Smooth muscle cell (in vitro differentiated cells): ENCODE measurements around the gene LRCH1. TPM values are rescaled to one million over a fixed set of nuclear protein-coding genes. Genes with fewer than 3 reads are reported as not detected.
A peak's percentile ranks its signal among the peaks of the same experiment; 100 is the strongest.

Experiments used
- DNase-seq: peaks from one replicate; lab custom pipeline; 2025; ENCODE audit not compliant: unreplicated experiment; lab: John Stamatoyannopoulos, UW
- H2AFZ ChIP-seq: fragments of 200-600 bp; sonication (generic); 2 replicates; pipeline ENCODE4 v1.6.0; 2016; ENCODE audit warnings: antibody characterized with exemption, low read depth, mild to moderate bottlenecking
- H3F3A ChIP-seq: fragments of 200-600 bp; sonication (generic); 2 replicates; pipeline ENCODE4 v1.6.0; 2017; ENCODE audit warnings: antibody characterized with exemption, low read depth
- H3K27ac ChIP-seq: fragments of 200-600 bp; sonication (generic); 2 replicates; pipeline ENCODE4 v1.5.1; 2016; ENCODE audit warnings: low read depth, mild to moderate bottlenecking
- H3K27me3 ChIP-seq: fragments of 200-600 bp; sonication (generic); 2 replicates; pipeline ENCODE4 v1.6.1; 2016; ENCODE audit warnings: low read depth, mild to moderate bottlenecking
- H3K36me3 ChIP-seq: fragments of 200-600 bp; sonication (generic); 2 replicates; pipeline ENCODE4 v1.5.1; 2016; ENCODE audit warnings: low read depth
- H3K4me1 ChIP-seq: fragments of 200-600 bp; sonication (generic); 2 replicates; pipeline ENCODE4 v1.5.1; 2016; ENCODE audit warnings: low read depth
- H3K4me2 ChIP-seq: fragments of 200-600 bp; sonication (generic); 2 replicates; pipeline ENCODE4 v1.6.0; 2016; ENCODE audit warnings: mild to moderate bottlenecking
- H3K4me3 ChIP-seq: fragments of 200-600 bp; sonication (generic); 2 replicates; pipeline ENCODE4 v1.5.1; 2016; ENCODE audit warnings: mild to moderate bottlenecking
- H3K79me2 ChIP-seq: fragments of 200-600 bp; sonication (generic); 2 replicates; pipeline ENCODE4 v1.6.0; 2016; ENCODE audit warnings: low read depth, mild to moderate bottlenecking
- H3K9ac ChIP-seq: fragments of 200-600 bp; sonication (generic); 2 replicates; pipeline ENCODE4 v1.6.0; 2016; ENCODE audit warnings: low read depth
- H3K9me3 ChIP-seq: fragments of 200-600 bp; sonication (generic); replicated peaks from 2 replicates; pipeline ENCODE4 v1.5.1; 2016; ENCODE audit warnings: low read depth
- H4K20me1 ChIP-seq: fragments of 200-600 bp; sonication (generic); 2 replicates; pipeline ENCODE4 v1.6.0; 2016; ENCODE audit warnings: low read depth
- WGBS: methylation state at CpG from one replicate; pipeline ENCODE4 v1.1.7; 2016; ENCODE audit warnings: low lambda C conversion rate; 5-methylcytosine and 5-hydroxymethylcytosine counted together
- polyA plus RNA-seq: library from polyadenylated mRNA; unstranded; fragments of >200 nt; fragmentation: Nextera tagmentation; extraction: Ambion mirVana; gene quantifications from 2 replicates; pipeline ENCODE4 v1.2.1, GENCODE V29; 2016
- total RNA-seq: library from RNA; depleted of rRNA; stranded (reverse); fragments of >200 nt; gene quantifications from 2 replicates; pipeline ENCODE4 v1.2.3, GENCODE V29; 2014
- TF ChIP-seq, protein P1 (sequence below): fragments of 200-600 bp; sonication (generic); IDR thresholded peaks from 2 replicates; pipeline ENCODE4 v1.5.1; 2017; ENCODE audit warnings: borderline replicate concordance, mild to moderate bottlenecking, antibody characterized with exemption; ENCODE audit not compliant: insufficient read depth, poor library complexity, severe bottlenecking

Gene LRCH1
- total and polyA plus RNA-seq, 2 experiments from 2014 or later: 9.4 to 27.7 TPM

DNA sequence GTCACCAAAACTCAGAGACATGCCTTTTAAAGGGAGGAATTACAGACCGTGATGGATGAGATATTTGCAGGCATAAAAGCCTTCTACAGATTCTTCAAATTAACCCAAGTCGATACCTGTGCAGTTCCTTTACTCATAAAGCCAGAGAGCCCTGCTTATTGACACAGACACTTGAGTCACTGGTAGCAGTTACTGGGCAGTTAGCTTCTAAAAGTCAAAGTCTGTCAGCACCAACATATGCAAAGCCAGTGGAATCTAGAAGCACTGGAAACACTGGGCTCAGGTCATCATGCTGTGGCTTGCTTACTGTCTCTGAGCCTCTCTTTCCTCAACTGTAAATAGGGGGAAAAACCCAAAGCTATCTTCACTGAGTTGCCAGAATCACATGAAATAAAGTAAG, 25.7 kb upstream of the LRCH1 start:
- H3F3A ChIP-seq: peaks cover 16% of the 10 kb centered on the region
- no peak overlapping the region for H3K9ac ChIP-seq
- DNase-seq: no peak
- peak overlapping the region; percentile 28 for H3K27ac ChIP-seq
- no peaks in the 10 kb centered on the region for H3K27me3 ChIP-seq
- H3K4me3 ChIP-seq: no peak overlapping the region
- H3K4me2 ChIP-seq: peak overlapping the region; percentile 48
- peaks cover 18% of the 10 kb centered on the region for H3K4me1 ChIP-seq
- no peaks in the 10 kb centered on the region for H3K36me3 ChIP-seq
- peak overlapping the region; percentile 51 for H2AFZ ChIP-seq
- TF ChIP-seq, protein P1, sequence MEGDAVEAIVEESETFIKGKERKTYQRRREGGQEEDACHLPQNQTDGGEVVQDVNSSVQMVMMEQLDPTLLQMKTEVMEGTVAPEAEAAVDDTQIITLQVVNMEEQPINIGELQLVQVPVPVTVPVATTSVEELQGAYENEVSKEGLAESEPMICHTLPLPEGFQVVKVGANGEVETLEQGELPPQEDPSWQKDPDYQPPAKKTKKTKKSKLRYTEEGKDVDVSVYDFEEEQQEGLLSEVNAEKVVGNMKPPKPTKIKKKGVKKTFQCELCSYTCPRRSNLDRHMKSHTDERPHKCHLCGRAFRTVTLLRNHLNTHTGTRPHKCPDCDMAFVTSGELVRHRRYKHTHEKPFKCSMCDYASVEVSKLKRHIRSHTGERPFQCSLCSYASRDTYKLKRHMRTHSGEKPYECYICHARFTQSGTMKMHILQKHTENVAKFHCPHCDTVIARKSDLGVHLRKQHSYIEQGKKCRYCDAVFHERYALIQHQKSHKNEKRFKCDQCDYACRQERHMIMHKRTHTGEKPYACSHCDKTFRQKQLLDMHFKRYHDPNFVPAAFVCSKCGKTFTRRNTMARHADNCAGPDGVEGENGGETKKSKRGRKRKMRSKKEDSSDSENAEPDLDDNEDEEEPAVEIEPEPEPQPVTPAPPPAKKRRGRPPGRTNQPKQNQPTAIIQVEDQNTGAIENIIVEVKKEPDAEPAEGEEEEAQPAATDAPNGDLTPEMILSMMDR: no peak
- no peaks in the 10 kb centered on the region for H4K20me1 ChIP-seq
- no peaks in the 10 kb centered on the region for H3K79me2 ChIP-seq
- no peaks in the 10 kb centered on the region for H3K9me3 ChIP-seq
- WGBS: 27% methylated on average over 2 of the region's 2 CpGs

DNA sequence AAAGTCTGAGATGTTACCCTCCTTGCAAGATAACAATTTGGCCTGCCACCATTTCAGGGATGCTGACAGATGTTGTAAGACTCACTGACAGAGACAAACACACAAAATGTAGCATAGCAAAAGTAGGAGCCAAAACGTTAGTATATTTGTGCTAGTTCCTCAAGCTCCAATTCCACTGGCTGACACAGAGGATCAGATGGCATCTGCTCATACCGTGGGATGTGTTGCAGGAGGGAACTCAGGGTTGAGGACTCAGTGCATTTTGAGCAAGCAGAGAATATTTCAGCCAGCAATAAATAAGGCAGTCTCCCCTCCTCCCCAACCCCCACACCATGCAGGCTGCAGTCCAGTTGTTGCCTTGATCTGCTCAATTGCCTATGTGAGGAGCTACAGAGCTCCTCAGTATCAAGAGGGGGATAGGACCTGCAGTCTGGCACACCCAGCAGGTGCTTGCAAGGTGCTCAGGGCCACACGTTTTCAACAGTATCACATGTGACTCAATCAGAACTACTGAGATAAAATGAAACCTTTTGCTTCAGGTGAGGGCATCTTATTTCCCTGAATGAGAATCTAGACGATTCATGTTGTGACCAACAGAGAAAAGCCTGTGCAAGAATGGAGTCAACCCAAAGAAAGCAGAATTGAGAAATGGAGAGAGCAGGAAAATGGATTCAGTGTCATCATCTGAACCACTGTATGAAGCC, 23.6 kb upstream of the LRCH1 start:
- no peaks in the 10 kb centered on the region for H4K20me1 ChIP-seq
- H3K27me3 ChIP-seq: no peaks in the 10 kb centered on the region
- no peaks in the 10 kb centered on the region for H3K79me2 ChIP-seq
- DNase-seq: no peak
- peak overlapping the region; percentile 84 for H3K27ac ChIP-seq
- H3K9ac ChIP-seq: peak overlapping the region; percentile 13
- TF ChIP-seq, protein P1: no peak
- H3K4me1 ChIP-seq: peaks cover 18% of the 10 kb centered on the region
- H3F3A ChIP-seq: peaks cover 16% of the 10 kb centered on the region
- WGBS: 45% methylated on average over 4 of the region's 4 CpGs
- peak overlapping the region; percentile 75 for H3K4me2 ChIP-seq
- H2AFZ ChIP-seq: peak overlapping the region; percentile 7
- H3K4me3 ChIP-seq: no peak overlapping the region
- H3K36me3 ChIP-seq: no peaks in the 10 kb centered on the region
- H3K9me3 ChIP-seq: no peaks in the 10 kb centered on the region

DNA sequence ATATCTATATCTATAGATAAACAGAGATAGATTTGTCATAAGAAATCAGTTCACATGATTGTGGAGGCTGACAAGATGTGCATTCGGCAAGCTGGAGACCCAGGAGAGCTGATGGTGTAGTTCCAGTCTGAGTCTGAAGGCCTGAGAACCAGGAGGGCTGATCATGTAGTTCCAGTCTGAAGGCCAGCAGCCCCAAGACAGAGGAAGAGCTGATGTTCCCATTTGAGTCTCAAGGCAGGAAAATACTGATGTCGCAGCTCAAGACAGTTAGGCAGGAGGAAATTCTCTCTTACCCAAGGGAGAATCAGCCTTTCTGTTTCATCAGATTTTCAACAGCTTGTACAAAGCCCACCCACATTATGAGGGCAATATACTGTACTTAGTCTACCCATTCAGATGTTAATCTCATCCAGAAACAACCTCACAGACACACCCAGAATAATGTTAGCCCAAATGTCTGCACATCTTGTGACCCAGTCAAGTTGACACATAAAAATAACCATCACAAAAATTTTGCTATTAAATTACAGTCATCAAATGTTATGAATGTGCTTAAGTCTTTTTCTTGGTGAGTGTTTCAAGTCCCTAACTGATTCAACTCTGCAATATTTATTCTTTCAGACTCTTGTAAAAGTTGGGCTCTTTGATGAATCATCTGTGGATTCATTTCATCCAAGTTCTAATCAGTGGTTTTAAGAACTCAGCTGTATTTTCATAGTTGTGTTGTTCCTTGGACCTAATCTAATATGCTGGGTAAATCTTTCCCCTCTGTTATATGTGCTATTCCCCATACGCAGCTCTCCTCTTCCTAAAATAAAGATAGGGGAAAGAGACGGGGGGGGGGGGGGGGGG, 22.7 kb upstream of the LRCH1 start:
- H3K9ac ChIP-seq: peak overlapping the region; percentile 13
- no peaks in the 10 kb centered on the region for H3K36me3 ChIP-seq
- H3K4me2 ChIP-seq: peak overlapping the region; percentile 75
- WGBS: 36% methylated on average over 3 of the region's 4 CpGs
- H2AFZ ChIP-seq: peak overlapping the region; percentile 7
- H4K20me1 ChIP-seq: no peaks in the 10 kb centered on the region
- no peaks in the 10 kb centered on the region for H3K79me2 ChIP-seq
- H3K9me3 ChIP-seq: no peaks in the 10 kb centered on the region
- H3K27me3 ChIP-seq: no peaks in the 10 kb centered on the region
- H3F3A ChIP-seq: peaks cover 16% of the 10 kb centered on the region
- TF ChIP-seq, protein P1: no peak
- no peak overlapping the region for H3K4me3 ChIP-seq
- H3K4me1 ChIP-seq: peaks cover 18% of the 10 kb centered on the region
- DNase-seq: no peak
- H3K27ac ChIP-seq: peak overlapping the region; percentile 84
